Measurements from ENCODE around the gene PIEZO2.

DNA sequence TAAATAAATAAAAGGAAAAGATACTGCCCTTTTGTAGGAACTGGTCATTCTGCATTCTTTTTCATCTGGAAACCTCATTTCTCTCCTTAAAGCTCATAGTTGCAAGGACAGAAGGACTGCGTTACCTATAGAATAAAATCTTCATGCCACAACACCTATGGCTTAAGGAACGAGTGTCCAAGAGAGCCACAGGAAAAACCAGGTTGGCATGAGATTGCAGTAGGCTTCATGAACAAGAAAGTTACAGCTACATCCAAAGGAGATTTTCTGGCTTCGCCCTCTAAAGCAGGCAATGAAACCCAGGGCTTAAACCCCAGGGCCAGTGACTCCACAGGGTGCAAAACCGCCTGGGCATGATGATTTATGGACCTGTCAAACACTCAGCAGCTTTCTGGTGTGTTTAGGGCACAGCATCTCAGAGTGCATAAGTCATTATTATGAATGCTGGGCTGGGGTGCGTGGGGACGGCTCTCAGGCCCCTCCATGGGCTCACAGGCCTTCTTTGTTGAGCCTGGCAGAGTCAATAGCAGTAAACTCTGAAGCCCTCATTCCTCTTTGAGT, 30.7 kb upstream of the PIEZO2 start:
- TF ChIP-seq, protein P1, sequence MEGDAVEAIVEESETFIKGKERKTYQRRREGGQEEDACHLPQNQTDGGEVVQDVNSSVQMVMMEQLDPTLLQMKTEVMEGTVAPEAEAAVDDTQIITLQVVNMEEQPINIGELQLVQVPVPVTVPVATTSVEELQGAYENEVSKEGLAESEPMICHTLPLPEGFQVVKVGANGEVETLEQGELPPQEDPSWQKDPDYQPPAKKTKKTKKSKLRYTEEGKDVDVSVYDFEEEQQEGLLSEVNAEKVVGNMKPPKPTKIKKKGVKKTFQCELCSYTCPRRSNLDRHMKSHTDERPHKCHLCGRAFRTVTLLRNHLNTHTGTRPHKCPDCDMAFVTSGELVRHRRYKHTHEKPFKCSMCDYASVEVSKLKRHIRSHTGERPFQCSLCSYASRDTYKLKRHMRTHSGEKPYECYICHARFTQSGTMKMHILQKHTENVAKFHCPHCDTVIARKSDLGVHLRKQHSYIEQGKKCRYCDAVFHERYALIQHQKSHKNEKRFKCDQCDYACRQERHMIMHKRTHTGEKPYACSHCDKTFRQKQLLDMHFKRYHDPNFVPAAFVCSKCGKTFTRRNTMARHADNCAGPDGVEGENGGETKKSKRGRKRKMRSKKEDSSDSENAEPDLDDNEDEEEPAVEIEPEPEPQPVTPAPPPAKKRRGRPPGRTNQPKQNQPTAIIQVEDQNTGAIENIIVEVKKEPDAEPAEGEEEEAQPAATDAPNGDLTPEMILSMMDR (IDR thresholded peaks at IDR 0.05 in 8 of 11, conservative IDR thresholded peaks at IDR 0.05 in 3 of 11) = no peak
- no peak for TF ChIP-seq POLR2A (IDR thresholded peaks at IDR 0.05)

Data from spleen (tissue), 7 donors.